ENCODE results near the gene FLVCR2. TPM values are rescaled to one million over a fixed set of nuclear protein-coding genes. Genes with fewer than 3 reads are reported as not detected.

The FLVCR2 gene
- 3.4 TPM for total RNA-seq

- DNase-seq (ENCODE audit: low spot score in 2 of 2), result peak; percentile 27 to 86
- Histone ChIP-seq H3K9me3 (no peaks in the 10 kb centered on the region), H3K4me3 (peak within 1 kb of the TSS; percentile 65 to 74), H3K36me3 (no peaks in the 10 kb centered on the region), H3K27ac (peak within 1 kb of the TSS; percentile 73 to 76), H3K4me1 (peaks cover 6 to 11% of the 10 kb centered on the region in 2 donors), H3K27me3 (no peaks in the 10 kb centered on the region)
- no peak for TF ChIP-seq CTCF (IDR thresholded peaks at IDR 0.05)
- intact Hi-C loops (cut with DNase I), result loop anchor here (1.0 to 2.0 kb wide), 2 partner anchors 76 to 405 kb away; no protein-coding TSS in a partner anchor
These were observed at the start of gene FLVCR2 for GRCh38 chr14:75578102-75578785. TSS of gene FLVCR2 (plus strand) at chr14:75578620. CDS start at chr14:75578973, 353 bp downstream.

GRCh38 chr14:75531256-75531655, 47.2 kb upstream of the FLVCR2 start:
- Histone ChIP-seq H3K27ac (no peak overlapping the region), H3K36me3 (no peaks in the 10 kb centered on the region), H3K27me3 (no peaks in the 10 kb centered on the region), H3K9me3 (no peaks in the 10 kb centered on the region), H3K4me1 (no peaks in the 10 kb centered on the region), H3K4me3 (no peak overlapping the region)
- intact Hi-C loops (cut with DNase I), result no loop called here
- DNase-seq (ENCODE audit: low spot score in 2 of 2), result no peak
- no peak for TF ChIP-seq CTCF (IDR thresholded peaks at IDR 0.05)

- no peaks in the 10 kb centered on the region for H3K9me3 ChIP-seq
- no peak for TF ChIP-seq CTCF (IDR thresholded peaks at IDR 0.05)
These were observed 46.6 kb upstream of the FLVCR2 start for GRCh38 chr14:75531660-75532317.

GRCh38 chr14:75533791-75534555, 44.4 kb upstream of the FLVCR2 start:
- Histone ChIP-seq H3K27me3 (no peaks in the 10 kb centered on the region), H3K4me1 (no peaks in the 10 kb centered on the region), H3K36me3 (no peaks in the 10 kb centered on the region), H3K27ac (no peak overlapping the region), H3K4me3 (no peak overlapping the region), H3K9me3 (no peaks in the 10 kb centered on the region)
- TF ChIP-seq CTCF (IDR thresholded peaks at IDR 0.05), result no peak
- DNase-seq (ENCODE audit: low spot score in 2 of 2), result no peak
- intact Hi-C loops (cut with DNase I), result no loop called here

More at GRCh38 chr14:75531660-75532317, 46.6 kb upstream of the FLVCR2 start:
- H3K27ac ChIP-seq, result no peak overlapping the region
- intact Hi-C loops (cut with DNase I), result no loop called here
- no peaks in the 10 kb centered on the region for H3K36me3 ChIP-seq
- H3K27me3 ChIP-seq, result no peaks in the 10 kb centered on the region
- H3K4me1 ChIP-seq, result no peaks in the 10 kb centered on the region
- no peak for DNase-seq (ENCODE audit: low spot score in 2 of 2)
- no peak overlapping the region for H3K4me3 ChIP-seq

GRCh38 chr14:75535164-75535898, 43.1 kb upstream of the FLVCR2 start:
- no peak for DNase-seq (ENCODE audit: low spot score in 2 of 2)
- intact Hi-C loops (cut with DNase I), result no loop called here
- no peaks in the 10 kb centered on the region for H3K9me3 ChIP-seq
- no peaks in the 10 kb centered on the region for H3K27me3 ChIP-seq
- no peak overlapping the region for H3K4me3 ChIP-seq
- H3K36me3 ChIP-seq, result no peaks in the 10 kb centered on the region
- no peaks in the 10 kb centered on the region for H3K4me1 ChIP-seq
- H3K27ac ChIP-seq, result no peak overlapping the region
- no peak for TF ChIP-seq CTCF (IDR thresholded peaks at IDR 0.05)
